A204.1 (cell line): ENCODE measurements around the gene IRF2BP1.

Experiments used
- FAIRE-seq: peaks from 2 replicates; lab custom pipeline; 2012; peaks lifted over from hg19 to GRCh38; lab: Jason Lieb, UNC

The IRF2BP1 gene

DNA sequence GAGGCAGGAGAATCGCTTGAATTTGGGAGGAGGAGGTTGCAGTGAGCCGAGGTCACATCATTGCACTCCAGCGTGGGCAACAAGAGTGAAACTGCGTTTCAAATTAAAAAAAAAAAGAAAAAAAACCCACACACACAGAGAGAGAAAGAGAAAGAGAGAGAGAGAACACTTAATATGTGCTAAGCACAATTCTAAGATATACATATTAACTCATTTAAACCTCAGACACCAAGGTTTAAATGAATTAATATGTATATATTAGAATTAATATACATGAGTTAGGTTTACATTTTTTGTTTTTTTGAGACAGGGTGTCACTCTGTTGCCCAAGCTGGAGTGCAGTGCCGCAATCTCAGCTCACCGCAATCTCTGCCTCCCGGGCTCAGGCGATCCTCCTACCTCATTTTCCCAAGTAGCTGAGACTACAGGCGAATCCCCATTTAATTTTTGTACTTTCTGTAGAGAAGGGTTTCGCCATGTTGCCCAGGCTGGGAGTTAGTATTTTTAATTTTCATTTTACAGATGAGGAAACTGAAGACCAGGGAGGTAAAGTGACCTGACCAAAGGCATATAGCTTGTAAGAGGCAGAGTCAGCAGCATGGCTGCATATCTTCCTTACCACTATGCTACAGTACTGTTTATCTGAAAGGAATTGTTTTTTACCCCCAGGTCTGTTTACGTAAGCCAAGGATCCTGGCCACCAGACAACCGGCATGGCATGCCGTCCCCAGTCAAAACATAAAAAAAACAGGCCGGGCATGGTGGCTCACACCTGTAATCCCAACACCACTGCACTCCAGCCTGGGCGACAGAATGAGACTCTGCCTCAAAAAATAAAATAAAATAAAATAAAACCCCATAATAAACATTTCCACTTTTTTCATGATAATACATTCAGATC lies 25.3 kb downstream of the IRF2BP1 start:
- no peak for FAIRE-seq

GRCh38 chr19:45854167-45854778 lies 31.7 kb downstream of the IRF2BP1 start:
- FAIRE-seq, result no peak

- FAIRE-seq, result no peak
These were observed 33.0 kb downstream of the IRF2BP1 start for GRCh38 chr19:45852983-45853382.

DNA sequence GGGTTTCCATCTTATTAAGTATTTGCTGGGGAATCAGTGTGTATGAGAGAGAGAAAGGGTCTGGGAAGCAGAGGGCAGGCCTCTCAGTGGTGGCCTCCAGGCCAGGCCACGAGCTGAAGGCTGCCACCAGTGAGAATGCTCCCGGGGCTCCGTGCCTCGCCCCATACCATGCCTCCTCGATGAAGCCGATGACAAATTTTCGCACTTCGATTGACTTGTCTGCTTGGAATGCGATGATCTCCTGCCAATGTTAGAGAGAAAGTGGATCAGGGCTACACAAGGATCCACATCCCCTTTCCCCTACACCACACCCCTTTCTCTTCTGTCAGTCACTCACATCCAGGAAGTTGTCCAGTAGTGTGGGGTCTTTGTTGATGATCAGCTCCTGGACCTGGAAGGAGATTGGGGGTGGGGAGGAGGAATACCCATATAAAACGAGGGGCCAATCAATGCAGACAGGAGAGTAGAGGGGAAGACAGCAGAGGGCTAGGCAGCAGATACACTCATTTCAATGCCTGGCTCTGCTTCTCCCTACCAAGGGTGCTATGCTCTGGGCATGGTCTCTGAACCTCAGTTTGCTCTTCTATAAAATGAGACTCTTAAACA lies 33.7 kb downstream of the IRF2BP1 start:
- FAIRE-seq, result no peak

DNA sequence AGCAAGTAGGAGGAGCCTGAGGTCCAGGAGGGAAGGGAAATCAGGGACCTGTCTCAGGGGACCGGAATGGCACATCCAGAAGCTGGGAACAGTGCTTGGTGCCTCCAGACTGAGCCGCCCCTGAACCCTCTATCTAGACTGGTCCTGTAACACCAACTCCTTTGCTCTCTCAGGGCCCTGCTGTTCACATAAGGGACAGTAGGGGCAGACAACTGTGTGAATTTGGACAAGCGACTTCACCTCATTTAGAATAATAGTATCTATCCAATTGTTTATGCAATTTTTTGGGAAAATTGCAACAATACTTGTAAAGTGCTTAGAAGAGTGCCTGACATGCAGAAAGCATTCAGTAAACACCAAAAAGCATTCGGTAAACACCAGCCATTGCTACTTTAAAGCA lies 37.0 kb downstream of the IRF2BP1 start:
- FAIRE-seq, result no peak

GRCh38 chr19:45847663-45848062 lies 38.3 kb downstream of the IRF2BP1 start:
- FAIRE-seq, result no peak

- FAIRE-seq, result no peak
These were observed 43.7 kb downstream of the IRF2BP1 start for GRCh38 chr19:45842198-45842597.

DNA sequence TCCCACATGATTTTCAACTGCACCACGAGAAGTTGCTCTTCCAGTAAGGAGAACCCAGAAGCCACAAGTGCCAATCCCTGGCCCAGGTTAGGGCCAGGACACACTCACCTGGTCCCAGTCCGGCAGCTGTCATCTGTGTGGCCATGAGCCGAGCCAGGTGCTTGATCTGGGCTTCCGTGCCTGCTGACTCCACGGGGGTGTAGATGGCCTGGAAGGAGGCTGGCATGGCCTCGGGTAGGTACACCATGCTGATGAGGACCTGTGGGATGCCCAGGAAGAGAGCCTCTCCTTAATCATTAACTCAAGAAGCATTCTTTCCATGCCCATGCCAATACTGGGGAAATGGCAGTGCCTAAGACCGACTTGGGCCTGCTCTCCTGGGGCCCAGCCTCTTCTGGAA lies 51.0 kb downstream of the IRF2BP1 start:
- FAIRE-seq, result no peak
